Duodenal mucosa (tissue), 2 donors: ENCODE measurements around the gene JPH4.
"Not testable (repeated sequence)": the region's sequence is repeated elsewhere in the genome, so short reads cannot be mapped to it uniquely, and the experiment has no call there.

Source experiments
- H3K27ac ChIP-seq: one replicate; pipeline ENCODE4 v1.7.0; 2013; ENCODE audit warnings: low read depth, low read length
- H3K27me3 ChIP-seq, 2 donors: one replicate each; pipeline ENCODE4 v1.7.0; 2013; ENCODE audit warnings: low read length in 2 of 2, control low read depth in 1 of 2; ENCODE audit not compliant: insufficient read depth in 2 of 2, control insufficient read depth in 1 of 2
- H3K36me3 ChIP-seq, 2 donors: one replicate each; pipeline ENCODE4 v1.7.0; 2013; ENCODE audit warnings: low read length in 2 of 2, control low read depth in 1 of 2; ENCODE audit not compliant: insufficient read depth in 2 of 2, control insufficient read depth in 1 of 2
- H3K4me1 ChIP-seq, 2 donors: one replicate each; pipeline ENCODE4 v1.7.0; 2013; ENCODE audit warnings: low read length in 2 of 2, control low read depth in 1 of 2; ENCODE audit not compliant: insufficient read depth in 2 of 2, control insufficient read depth in 1 of 2
- H3K4me3 ChIP-seq, 2 donors: one replicate each; pipeline ENCODE4 v1.7.0; 2013; ENCODE audit warnings: low read length in 2 of 2, low read depth in 1 of 2
- H3K9ac ChIP-seq, 2 donors: one replicate each; pipeline ENCODE4 v1.7.0; 2013; ENCODE audit warnings: low read length in 2 of 2, low read depth in 1 of 2
- H3K9me3 ChIP-seq, 2 donors: one replicate each; pipeline ENCODE4 v1.7.0; 2013; ENCODE audit warnings: low read length in 2 of 2, control low read depth in 1 of 2; ENCODE audit not compliant: control insufficient read depth in 1 of 2

The JPH4 gene

GRCh38 chr14:23609411-23610089 is 31.0 kb upstream of the JPH4 start:
- H3K27ac ChIP-seq, H3K9ac ChIP-seq: not testable (repeated sequence)
- peaks cover 39 to 53% of the 10 kb centered on the region in 2 donors for H3K4me1 ChIP-seq

DNA sequence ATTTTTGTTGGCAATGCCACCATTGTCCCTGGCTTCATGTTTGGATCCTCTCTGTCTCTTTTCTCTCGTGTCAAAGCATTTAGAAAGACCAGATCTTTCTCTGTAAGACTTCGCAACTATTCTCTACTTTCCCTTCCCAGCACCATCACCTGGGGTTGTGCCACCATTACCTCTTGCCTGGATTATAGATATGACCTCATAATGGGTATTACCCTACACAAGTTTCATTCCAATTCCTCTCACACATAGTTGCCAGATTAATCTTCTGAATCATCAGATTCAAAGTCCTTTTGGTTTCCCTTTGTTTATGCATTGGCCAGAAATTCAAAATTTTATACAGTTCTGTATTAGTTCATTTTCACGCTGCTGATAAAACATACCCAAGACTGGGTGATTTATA is 30.4 kb upstream of the JPH4 start:
- Histone ChIP-seq H3K9ac (no peak overlapping the region), H3K27ac (no peak overlapping the region), H3K9me3 (no peaks in the 10 kb centered on the region), H3K4me1 (peaks cover 33 to 48% of the 10 kb centered on the region in 2 donors), H3K4me3 (no peak overlapping the region), H3K36me3 (no peaks in the 10 kb centered on the region), H3K27me3 (no peaks in the 10 kb centered on the region)

More at GRCh38 chr14:23609411-23610089, 31.0 kb upstream of the JPH4 start:
- not testable (repeated sequence) for H3K4me3 ChIP-seq, H3K27me3 ChIP-seq, H3K36me3 ChIP-seq, H3K9me3 ChIP-seq

- Histone ChIP-seq H3K9me3 (no peaks in the 10 kb centered on the region), H3K9ac (no peak overlapping the region), H3K36me3 (no peaks in the 10 kb centered on the region), H3K27me3 (no peaks in the 10 kb centered on the region), H3K27ac (no peak overlapping the region), H3K4me3 (no peak overlapping the region), H3K4me1 (peaks cover 31 to 44% of the 10 kb centered on the region in 2 donors)
Observed at GRCh38 chr14:23608454-23608853, 29.9 kb upstream of the JPH4 start.

GRCh38 chr14:23605931-23606585 is 27.5 kb upstream of the JPH4 start:
- no peak overlapping the region for H3K9ac ChIP-seq
- H3K27ac ChIP-seq = no peak overlapping the region
- no peaks in the 10 kb centered on the region for H3K27me3 ChIP-seq
- no peaks in the 10 kb centered on the region for H3K9me3 ChIP-seq
- H3K36me3 ChIP-seq = no peaks in the 10 kb centered on the region
- peaks cover 16 to 24% of the 10 kb centered on the region in 2 donors for H3K4me1 ChIP-seq
- no peak overlapping the region for H3K4me3 ChIP-seq

DNA sequence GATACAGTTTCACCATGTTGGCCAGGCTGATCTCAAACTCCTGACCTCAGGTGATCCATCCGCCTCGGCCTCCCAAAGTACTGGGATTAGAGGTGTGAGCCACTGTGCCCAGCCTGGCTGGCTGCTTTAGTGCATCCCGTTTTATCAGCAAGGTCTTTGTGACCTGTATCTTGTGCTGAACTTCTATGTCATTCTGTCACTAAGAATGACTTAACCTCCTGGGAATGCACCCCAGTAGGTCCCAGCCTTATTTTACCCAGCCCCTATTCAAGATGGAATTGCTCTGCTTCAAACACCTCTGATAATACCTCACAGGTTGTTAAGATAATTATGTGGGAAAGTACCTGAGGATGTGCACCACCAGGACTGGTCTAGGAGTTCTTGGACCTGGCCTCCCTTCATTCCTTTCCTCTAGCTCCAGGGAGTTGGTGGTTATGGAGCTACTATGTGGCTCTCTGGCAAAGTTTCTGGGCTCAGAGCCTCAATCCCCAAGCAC is 26.1 kb upstream of the JPH4 start:
- Histone ChIP-seq H3K9ac (no peak overlapping the region), H3K4me1 (peaks cover 3 to 10% of the 10 kb centered on the region in 2 donors), H3K4me3 (no peak overlapping the region), H3K27ac (no peak overlapping the region), H3K9me3 (no peaks in the 10 kb centered on the region), H3K27me3 (no peaks in the 10 kb centered on the region), H3K36me3 (no peaks in the 10 kb centered on the region)

DNA sequence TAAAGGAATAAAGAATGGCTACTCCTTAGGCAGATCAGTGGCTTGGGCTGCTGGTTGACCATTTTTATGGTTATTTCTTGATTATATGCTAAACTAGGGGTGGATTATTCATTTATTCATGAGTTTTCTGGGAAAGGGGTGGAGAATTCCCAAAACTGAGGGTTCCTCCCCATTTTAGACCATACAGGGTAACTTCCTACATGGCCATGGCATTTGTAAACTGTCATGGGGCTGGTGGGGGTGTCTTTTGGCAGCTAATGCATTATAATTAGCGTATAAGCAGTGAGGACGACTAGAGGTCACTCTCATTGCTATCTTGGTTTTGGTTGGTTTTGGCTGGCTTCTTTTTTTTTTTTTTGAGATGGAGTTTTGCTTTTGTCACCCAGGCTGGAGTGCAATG is 25.6 kb upstream of the JPH4 start:
- no peak overlapping the region for H3K27ac ChIP-seq
- H3K4me1 ChIP-seq = peaks cover 0 to 7% of the 10 kb centered on the region in 2 donors
- H3K9ac ChIP-seq = no peak overlapping the region
- H3K9me3 ChIP-seq = no peaks in the 10 kb centered on the region
- no peaks in the 10 kb centered on the region for H3K27me3 ChIP-seq
- H3K4me3 ChIP-seq = no peak overlapping the region
- H3K36me3 ChIP-seq = no peaks in the 10 kb centered on the region

- no peak overlapping the region for H3K9ac ChIP-seq
- H3K9me3 ChIP-seq = no peaks in the 10 kb centered on the region
- H3K4me1 ChIP-seq = no peaks in the 10 kb centered on the region
- no peak overlapping the region for H3K4me3 ChIP-seq
- H3K36me3 ChIP-seq = no peaks in the 10 kb centered on the region
- H3K27me3 ChIP-seq = no peaks in the 10 kb centered on the region
- no peak overlapping the region for H3K27ac ChIP-seq
Observed at GRCh38 chr14:23603103-23603502, 24.5 kb upstream of the JPH4 start.

GRCh38 chr14:23602181-23603095 is 23.8 kb upstream of the JPH4 start:
- no peak overlapping the region for H3K27ac ChIP-seq

GRCh38 chr14:23601845-23602180 is 23.2 kb upstream of the JPH4 start:
- Histone ChIP-seq H3K27ac (no peak overlapping the region), H3K4me1 (no peaks in the 10 kb centered on the region), H3K27me3 (no peaks in the 10 kb centered on the region), H3K4me3 (no peak overlapping the region), H3K9me3 (no peaks in the 10 kb centered on the region), H3K36me3 (no peaks in the 10 kb centered on the region), H3K9ac (no peak overlapping the region)

More at GRCh38 chr14:23602181-23603095, 23.8 kb upstream of the JPH4 start:
- no peaks in the 10 kb centered on the region for H3K36me3 ChIP-seq
- H3K4me1 ChIP-seq = no peaks in the 10 kb centered on the region
- H3K27me3 ChIP-seq = no peaks in the 10 kb centered on the region
- no peak overlapping the region for H3K4me3 ChIP-seq
- no peak overlapping the region for H3K9ac ChIP-seq
- H3K9me3 ChIP-seq = no peaks in the 10 kb centered on the region

GRCh38 chr14:23601424-23601823 is 22.8 kb upstream of the JPH4 start:
- no peak overlapping the region for H3K4me3 ChIP-seq
- H3K27me3 ChIP-seq = no peaks in the 10 kb centered on the region
- no peaks in the 10 kb centered on the region for H3K36me3 ChIP-seq
- H3K4me1 ChIP-seq = no peaks in the 10 kb centered on the region
- no peak overlapping the region for H3K27ac ChIP-seq
- H3K9ac ChIP-seq = no peak overlapping the region
- no peaks in the 10 kb centered on the region for H3K9me3 ChIP-seq
